Fibroblast of villous mesenchyme (primary cell): ENCODE measurements around the gene DDX42. TPM values are rescaled to one million over a fixed set of nuclear protein-coding genes. Genes with fewer than 3 reads are reported as not detected.

Experiments
- DNase-seq: peaks from one replicate; pipeline ENCODE4 v3.0.0-alpha.2; 2010; ENCODE audit warnings: low read depth
- H3K4me3 ChIP-seq: 2 replicates; pipeline ENCODE4 v1.5.1; 2011; ENCODE audit warnings: low read depth, mild to moderate bottlenecking, low read length
- CTCF ChIP-seq: IDR thresholded peaks from 2 replicates; pipeline ENCODE4 v1.5.1; 2012; ENCODE audit warnings: low read depth, mild to moderate bottlenecking, low read length; ENCODE audit not compliant: insufficient read depth
- total RNA-seq: library from RNA; depleted of rRNA; stranded (reverse); fragments of >200 nt; gene quantifications from 2 replicates; pipeline ENCODE4 v1.2.3, GENCODE V29; 2012

Gene DDX42
- total RNA-seq, 1 donor = 85.9 TPM

GRCh38 chr17:63775420-63775819 lies 1.4 kb downstream of the DDX42 start:
- TF ChIP-seq CTCF = no peak
- DNase-seq = peak; percentile 23
- H3K4me3 ChIP-seq = peak overlapping the region; percentile 94

DNA sequence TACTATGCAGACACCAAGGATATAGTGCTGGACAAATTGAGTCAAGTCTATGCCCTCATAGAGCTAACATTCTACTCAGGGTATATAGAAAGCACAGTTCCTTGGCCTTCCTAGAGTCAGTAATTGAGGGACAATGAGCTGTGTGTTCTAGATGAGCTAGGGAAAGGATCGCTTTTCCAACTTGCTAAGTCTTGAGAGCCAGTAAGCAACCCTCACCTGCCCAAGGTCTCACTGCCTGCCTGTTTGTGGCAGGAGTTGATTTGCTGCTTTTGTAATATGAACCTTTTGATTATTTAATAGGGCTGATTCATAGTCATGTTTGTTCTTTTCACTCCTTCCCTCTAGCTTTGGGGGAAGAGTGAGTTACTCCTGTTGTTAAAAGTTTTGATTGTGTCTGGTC lies 6.5 kb downstream of the DDX42 start:
- TF ChIP-seq CTCF = no peak
- DNase-seq = peak; percentile 38
- no peak overlapping the region for H3K4me3 ChIP-seq

- DNase-seq = no peak
- no peak overlapping the region for H3K4me3 ChIP-seq
- TF ChIP-seq CTCF = no peak
Measured at GRCh38 chr17:63780928-63781327, 7.0 kb downstream of the DDX42 start.

- no peak for DNase-seq
- no peak for TF ChIP-seq CTCF
- no peak overlapping the region for H3K4me3 ChIP-seq
Measured at GRCh38 chr17:63783522-63783921, 9.6 kb downstream of the DDX42 start.

DNA sequence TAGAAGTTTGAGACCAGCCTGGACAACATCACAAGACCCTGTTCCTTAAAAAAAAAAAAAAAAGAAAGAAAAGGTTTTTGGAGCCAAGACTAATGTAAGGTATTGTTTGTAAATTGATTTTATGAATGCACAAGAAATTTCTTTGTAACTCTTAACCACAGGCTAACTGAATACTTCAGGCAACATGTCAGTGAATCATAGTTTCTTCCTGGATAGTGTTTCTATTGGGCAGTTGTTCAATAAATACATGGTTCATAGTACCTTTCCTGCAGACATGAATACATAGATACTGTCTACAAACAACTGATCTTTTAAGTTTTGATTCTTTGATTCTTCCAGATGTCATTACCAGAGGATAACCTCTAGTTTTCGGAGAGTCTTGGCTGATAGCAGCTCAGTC lies 11.6 kb downstream of the DDX42 start:
- DNase-seq = peak; percentile 27
- no peak for TF ChIP-seq CTCF
- no peak overlapping the region for H3K4me3 ChIP-seq

GRCh38 chr17:63786117-63786516 lies 12.1 kb downstream of the DDX42 start:
- no peak for DNase-seq
- H3K4me3 ChIP-seq = no peak overlapping the region
- TF ChIP-seq CTCF = no peak

- TF ChIP-seq CTCF = no peak
- DNase-seq = no peak
- H3K4me3 ChIP-seq = no peak overlapping the region
Measured at GRCh38 chr17:63786971-63787711, 13.2 kb downstream of the DDX42 start.
